Osteocyte (in vitro differentiated cells): ENCODE data around the gene KIF18B. TPM values are rescaled to one million over a fixed set of nuclear protein-coding genes. Genes with fewer than 3 reads are reported as not detected.

ENCODE experiments used
- DNase-seq: peaks from one replicate; pipeline ENCODE4 v3.0.0; 2021; ENCODE audit warnings: mixed read lengths; ENCODE audit not compliant: unreplicated experiment; ENCODE audit errors: extremely low spot score
- H3K27ac Mint-ChIP-seq: one replicate; pipeline ENCODE4 v1.8.0; 2021; ENCODE audit warnings: mild to moderate bottlenecking, mixed read lengths; ENCODE audit not compliant: unreplicated experiment
- H3K27me3 Mint-ChIP-seq: one replicate; pipeline ENCODE4 v1.8.0; 2021; ENCODE audit warnings: mixed read lengths; ENCODE audit not compliant: unreplicated experiment
- H3K36me3 Mint-ChIP-seq: one replicate; pipeline ENCODE4 v1.8.0; 2021; ENCODE audit warnings: mixed read lengths; ENCODE audit not compliant: unreplicated experiment
- H3K4me1 Mint-ChIP-seq: one replicate; pipeline ENCODE4 v1.8.0; 2021; ENCODE audit warnings: mixed read lengths; ENCODE audit not compliant: unreplicated experiment
- H3K4me3 Mint-ChIP-seq: one replicate; pipeline ENCODE4 v1.8.0; 2021; ENCODE audit warnings: mild to moderate bottlenecking, moderate library complexity, mixed read lengths; ENCODE audit not compliant: unreplicated experiment
- H3K9me3 Mint-ChIP-seq: one replicate; pipeline ENCODE4 v1.8.0; 2021; ENCODE audit warnings: mixed read lengths; ENCODE audit not compliant: unreplicated experiment
- CTCF ChIP-seq: fragments of 200-600 bp; sonication (generic); IDR thresholded peaks from 2 replicates; pipeline ENCODE4 v1.5.0; 2021; ENCODE audit warnings: antibody characterized with exemption, mild to moderate bottlenecking, moderate library complexity
- total RNA-seq: library from RNA; stranded (reverse); gene quantifications from 2 replicates; pipeline ENCODE4 v1.2.1, GENCODE V29; 2021

Gene KIF18B
- total RNA-seq, 1 donor from 2014 or later, result 6.9 TPM

GRCh38 chr17:44903012-44903685 is 44.4 kb downstream of the KIF18B start:
- no peak for TF ChIP-seq CTCF
- Mint-ChIP-seq H3K4me3 (no peak overlapping the region), H3K27ac (no peak overlapping the region), H3K36me3 (no peaks in the 10 kb centered on the region), H3K9me3 (no peaks in the 10 kb centered on the region), H3K27me3 (no peaks in the 10 kb centered on the region), H3K4me1 (peaks cover 54% of the 10 kb centered on the region)
- no peak for DNase-seq

GRCh38 chr17:44902135-44902760 is 45.3 kb downstream of the KIF18B start:
- no peaks in the 10 kb centered on the region for H3K27me3 Mint-ChIP-seq
- H3K4me1 Mint-ChIP-seq, result peaks cover 52% of the 10 kb centered on the region
- no peak overlapping the region for H3K4me3 Mint-ChIP-seq
- H3K9me3 Mint-ChIP-seq, result no peaks in the 10 kb centered on the region
- no peak for TF ChIP-seq CTCF
- H3K27ac Mint-ChIP-seq, result peak overlapping the region; percentile 100
- no peaks in the 10 kb centered on the region for H3K36me3 Mint-ChIP-seq
- DNase-seq, result no peak

DNA sequence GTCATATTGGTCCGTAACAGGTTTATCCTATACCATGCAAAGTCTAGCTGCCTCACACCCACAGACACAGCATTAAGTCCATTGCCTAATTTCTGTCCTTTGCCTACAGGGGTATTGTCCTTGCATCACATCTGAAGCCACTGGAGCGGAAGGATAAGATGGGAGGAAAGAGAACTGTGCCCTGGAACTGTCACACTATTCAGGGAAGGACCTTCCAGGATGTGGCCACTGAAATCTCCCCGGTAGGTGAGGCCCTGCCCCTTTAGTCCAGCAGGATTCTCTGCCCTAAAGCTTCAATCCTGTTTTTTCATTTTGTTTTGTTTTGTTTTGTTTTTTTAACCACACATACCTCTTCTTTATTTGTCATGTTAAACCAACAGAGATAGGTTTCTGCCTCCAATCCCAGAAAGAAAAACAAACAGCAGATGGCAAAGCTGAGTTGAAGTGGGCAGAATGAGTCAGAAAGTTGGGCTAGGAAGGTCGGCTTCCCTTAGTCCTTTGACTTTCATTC is 46.1 kb downstream of the KIF18B start:
- no peak for DNase-seq
- H3K36me3 Mint-ChIP-seq, result no peaks in the 10 kb centered on the region
- H3K4me3 Mint-ChIP-seq, result no peak overlapping the region
- TF ChIP-seq CTCF, result peak; percentile 42
- peaks cover 50% of the 10 kb centered on the region for H3K4me1 Mint-ChIP-seq
- peak overlapping the region; percentile 100 for H3K27ac Mint-ChIP-seq
- no peaks in the 10 kb centered on the region for H3K9me3 Mint-ChIP-seq
- no peaks in the 10 kb centered on the region for H3K27me3 Mint-ChIP-seq

DNA sequence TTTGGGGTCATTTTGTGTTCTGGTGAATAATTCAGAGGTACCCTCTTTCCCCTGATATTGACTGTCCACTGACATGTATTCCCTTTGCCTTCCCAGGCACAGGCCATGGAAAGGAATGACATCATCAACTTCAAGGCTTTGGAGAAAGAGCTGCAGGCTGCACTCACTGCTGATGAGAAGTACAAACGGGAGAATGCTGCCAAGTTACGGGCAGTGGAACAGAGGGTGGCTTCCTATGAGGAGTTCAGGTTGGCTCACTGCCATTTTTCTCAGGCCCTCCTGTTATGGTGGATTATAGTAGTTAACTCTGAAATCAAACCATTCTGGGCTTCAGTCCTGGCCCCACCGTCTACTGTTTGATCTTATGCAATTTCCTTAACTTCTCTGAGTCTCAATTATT is 46.7 kb downstream of the KIF18B start:
- H3K27me3 Mint-ChIP-seq, result no peaks in the 10 kb centered on the region
- H3K4me3 Mint-ChIP-seq, result peak overlapping the region; percentile 18
- H3K9me3 Mint-ChIP-seq, result no peaks in the 10 kb centered on the region
- peaks cover 45% of the 10 kb centered on the region for H3K4me1 Mint-ChIP-seq
- H3K36me3 Mint-ChIP-seq, result peaks cover 3% of the 10 kb centered on the region
- no peak for TF ChIP-seq CTCF
- no peak for DNase-seq
- H3K27ac Mint-ChIP-seq, result peak overlapping the region; percentile 100

DNA sequence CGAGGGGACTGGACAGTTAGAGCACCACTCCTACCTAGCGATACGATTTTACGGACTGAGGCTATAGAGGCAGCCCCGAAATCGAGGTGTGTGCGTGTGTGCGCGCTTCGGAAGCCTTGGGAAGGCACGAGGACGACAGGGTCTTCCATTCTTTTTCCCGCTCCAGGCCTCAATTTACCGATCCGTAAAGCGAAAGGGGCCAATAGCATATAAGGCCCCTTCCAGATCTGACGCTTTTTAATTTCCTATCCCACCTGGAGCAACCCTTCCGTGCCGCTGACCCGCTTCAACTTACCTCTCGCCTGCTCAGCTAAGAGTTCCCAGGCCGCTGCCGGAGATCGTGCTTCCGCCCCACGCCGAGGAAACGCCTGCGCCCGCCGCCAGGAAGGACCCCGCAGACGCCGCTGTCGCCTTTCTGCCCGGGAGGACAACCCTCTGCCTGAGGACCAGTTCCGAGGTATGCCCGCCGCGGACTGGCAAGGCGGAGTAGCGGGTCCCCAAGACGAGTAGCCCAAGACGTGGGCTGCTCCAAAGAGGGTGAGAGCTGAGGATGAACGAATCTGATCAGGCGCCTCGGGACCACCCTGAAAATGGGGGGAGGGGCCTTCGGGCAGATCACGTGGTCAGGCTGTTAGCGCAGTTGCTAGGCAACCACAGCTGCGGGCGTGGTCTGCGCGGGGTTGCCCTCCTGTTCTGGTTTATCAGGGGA is 48.3 kb downstream of the KIF18B start, which contains the start of gene EFTUD2:
Gene EFTUD2, minus strand, starts transcription at position 372 of the 709 bp plus-strand sequence. CDS start 4,924 bp downstream, outside the sequence.
- Mint-ChIP-seq H3K4me1 (peaks cover 36% of the 10 kb centered on the region), H3K4me3 (peak within 1 kb of the TSS; percentile 92), H3K27ac (peak within 1 kb of the TSS; percentile 100), H3K36me3 (peaks cover 6% of the 10 kb centered on the region), H3K9me3 (no peaks in the 10 kb centered on the region), H3K27me3 (no peaks in the 10 kb centered on the region)
- no peak for TF ChIP-seq CTCF
- DNase-seq, result peak; percentile 97
